Body of pancreas (tissue), 4 donors: ENCODE results near the gene NDRG3. TPM values are rescaled to one million over a fixed set of nuclear protein-coding genes. Genes with fewer than 3 reads are reported as not detected.
A peak's percentile ranks its signal among the peaks of the same experiment; 100 is the strongest.

ENCODE experiments used
- ATAC-seq: fragments of 150-250 bp; one replicate; pipeline ENCODE4 v1.9.1; 2016
- DNase-seq, 4 donors: peaks; one replicate each; pipeline ENCODE4 v3.0.0-alpha.2; 2019
- H3K27ac ChIP-seq, 4 donors: fragments of 200-600 bp; sonication (generic); 1 replicate in 3 of 4; 2 replicates in 1 of 4; pipeline versions ENCODE4 v1.5.1 to v1.6.1; 2016 to 2019; ENCODE audit warnings: mild to moderate bottlenecking in 1 of 4, mixed read lengths in 1 of 4, moderate library complexity in 1 of 4
- H3K27me3 ChIP-seq, 2 donors: fragments of 200-600 bp; sonication (generic); one replicate each; pipeline ENCODE4 v1.6.0; 2016; ENCODE audit warnings: mild to moderate bottlenecking in 1 of 2
- H3K36me3 ChIP-seq, 2 donors: fragments of 200-600 bp; sonication (generic); replicated peaks in 1 of 2; 2 replicates each; pipeline ENCODE4 v1.5.1; 2016; ENCODE audit warnings: low read depth in 2 of 2; ENCODE audit not compliant: insufficient read depth in 1 of 2
- H3K4me1 ChIP-seq: fragments of 200-600 bp; sonication (generic); one replicate; pipeline ENCODE4 v1.6.0; 2016
- H3K4me3 ChIP-seq, 2 donors: fragments of 200-600 bp; sonication (generic); 1 replicate in 1 of 2; 2 replicates in 1 of 2; pipeline ENCODE4 v1.5.1; 2016 to 2019
- H3K9me3 ChIP-seq, 3 donors: fragments of 200-600 bp; sonication (generic); 1 replicate in 2 of 3; 2 replicates in 1 of 3; pipeline ENCODE4 v1.5.1; 2016
- POLR2A ChIP-seq, 3 donors: fragments of 450-650 bp; IDR thresholded peaks; one replicate each; pipeline ENCODE4 v1.6.1; 2016; ENCODE audit warnings: antibody characterized with exemption in 3 of 3, mild to moderate bottlenecking in 2 of 3
- WGBS, 2 donors: methylation state at CpG; one replicate each; pipeline ENCODE4 v1.1.5; 2017; 5-methylcytosine and 5-hydroxymethylcytosine counted together
- intact Hi-C: fragments of 100-400 bp; cut with DNase I; formaldehyde crosslinking; loops from one replicate; pipeline ENCODE4 v1.15.1; 2023
- total RNA-seq, 2 donors: library from RNA; depleted of rRNA; stranded (reverse); fragments of >200 nt; gene quantifications; one replicate each; pipeline ENCODE4 v1.1.0, GENCODE V29; 2016
- TF ChIP-seq, protein P1 (sequence below), 7 experiments: fragments of 450-650 bp in 4 of 7; fragments of 200-600 bp in 3 of 7; sonication (generic) in 3 of 7; IDR thresholded peaks; one replicate each; pipeline ENCODE4 v1.5.1; 2016 to 2019; ENCODE audit warnings: antibody characterized with exemption in 7 of 7

The NDRG3 gene
- total RNA-seq, 2 donors from 2014 or later = 9.2 to 11.9 TPM

DNA sequence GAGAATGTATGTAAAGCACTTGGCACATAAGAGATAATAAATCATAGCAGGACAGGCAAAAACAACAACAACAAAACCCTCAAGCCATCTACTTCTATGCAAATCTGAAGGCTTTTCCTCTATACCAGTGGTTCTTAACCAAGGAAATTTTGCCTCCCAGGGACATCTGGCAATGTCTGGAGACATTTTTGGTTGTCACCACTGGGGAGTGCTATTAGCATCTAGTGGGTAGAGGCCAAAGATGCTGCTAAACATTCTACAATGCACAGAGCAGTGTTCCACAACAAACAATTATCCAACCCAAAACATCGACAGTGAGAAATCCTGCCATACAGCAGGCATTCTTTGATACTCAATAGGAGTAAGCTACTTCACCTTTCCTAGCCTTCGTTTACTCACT, 28.2 kb downstream of the NDRG3 start:
- DNase-seq = peak in 1 of 4 donors; percentile 5

DNA sequence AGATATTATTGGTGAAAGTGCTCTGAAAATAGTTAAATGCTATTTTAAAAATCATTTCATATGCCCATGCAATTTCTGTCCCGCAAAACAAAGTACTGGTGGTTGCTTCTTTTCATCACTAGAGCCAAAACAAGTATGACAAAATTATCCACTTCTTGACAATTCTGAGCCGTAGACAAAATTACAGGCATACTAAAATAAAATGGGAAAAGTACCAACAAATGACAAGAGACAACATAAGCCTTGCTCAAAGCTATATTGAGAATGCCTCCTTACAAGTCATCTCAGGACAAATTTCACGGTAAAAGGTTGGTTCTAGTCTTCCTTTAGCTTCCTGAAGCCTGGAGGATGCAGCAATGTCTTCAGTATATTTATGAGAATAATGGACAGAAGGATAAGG, 28.9 kb downstream of the NDRG3 start:
- 83 to 85% methylated on average over 3 of the region's 3 CpGs for WGBS, 2 donors

More for the DNA sequence above, 28.2 kb downstream of the NDRG3 start:
- no peaks in the 10 kb centered on the region for H3K4me1 ChIP-seq
- H3K36me3 ChIP-seq = no peaks in the 10 kb centered on the region
- H3K4me3 ChIP-seq = no peak overlapping the region
- 79 to 91% methylated on average over 2 of the region's 2 CpGs for WGBS, 2 donors
- no peak overlapping the region for H3K27ac ChIP-seq
- TF ChIP-seq, protein P1, sequence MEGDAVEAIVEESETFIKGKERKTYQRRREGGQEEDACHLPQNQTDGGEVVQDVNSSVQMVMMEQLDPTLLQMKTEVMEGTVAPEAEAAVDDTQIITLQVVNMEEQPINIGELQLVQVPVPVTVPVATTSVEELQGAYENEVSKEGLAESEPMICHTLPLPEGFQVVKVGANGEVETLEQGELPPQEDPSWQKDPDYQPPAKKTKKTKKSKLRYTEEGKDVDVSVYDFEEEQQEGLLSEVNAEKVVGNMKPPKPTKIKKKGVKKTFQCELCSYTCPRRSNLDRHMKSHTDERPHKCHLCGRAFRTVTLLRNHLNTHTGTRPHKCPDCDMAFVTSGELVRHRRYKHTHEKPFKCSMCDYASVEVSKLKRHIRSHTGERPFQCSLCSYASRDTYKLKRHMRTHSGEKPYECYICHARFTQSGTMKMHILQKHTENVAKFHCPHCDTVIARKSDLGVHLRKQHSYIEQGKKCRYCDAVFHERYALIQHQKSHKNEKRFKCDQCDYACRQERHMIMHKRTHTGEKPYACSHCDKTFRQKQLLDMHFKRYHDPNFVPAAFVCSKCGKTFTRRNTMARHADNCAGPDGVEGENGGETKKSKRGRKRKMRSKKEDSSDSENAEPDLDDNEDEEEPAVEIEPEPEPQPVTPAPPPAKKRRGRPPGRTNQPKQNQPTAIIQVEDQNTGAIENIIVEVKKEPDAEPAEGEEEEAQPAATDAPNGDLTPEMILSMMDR (IDR thresholded peaks at IDR 0.05) = peak in 3 of 7 experiments; percentile 17 to 36 (median 24)
- TF ChIP-seq POLR2A (IDR thresholded peaks at IDR 0.05) = no peak
- ATAC-seq = no peak
- intact Hi-C loops = no loop called here
- H3K27me3 ChIP-seq = no peaks in the 10 kb centered on the region
- no peaks in the 10 kb centered on the region for H3K9me3 ChIP-seq

DNA sequence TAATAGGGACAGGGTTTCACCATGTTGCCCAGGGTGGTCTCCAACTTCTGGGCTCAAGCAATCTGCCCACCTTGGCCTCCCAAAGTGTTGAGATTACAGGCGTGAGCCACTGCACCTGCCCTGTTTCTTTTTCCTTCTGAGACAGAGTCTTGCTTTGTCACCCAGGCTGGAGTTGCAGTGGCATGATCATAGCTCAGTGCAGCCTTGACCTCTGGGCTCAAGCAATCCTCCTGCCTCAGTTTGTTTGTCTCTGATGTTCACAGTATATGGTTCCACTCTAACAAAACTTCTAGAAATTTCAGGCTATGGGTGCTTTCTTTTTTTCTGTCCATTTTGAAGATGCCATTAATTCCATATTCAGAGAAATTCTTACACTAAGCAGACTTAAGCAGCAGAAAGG, 33.1 kb downstream of the NDRG3 start:
- Histone ChIP-seq H3K36me3 (no peaks in the 10 kb centered on the region), H3K4me1 (no peaks in the 10 kb centered on the region), H3K4me3 (no peak overlapping the region), H3K27me3 (no peaks in the 10 kb centered on the region), H3K27ac (no peak overlapping the region), H3K9me3 (no peaks in the 10 kb centered on the region)
- ATAC-seq = no peak
- 78 to 100% methylated on average over 1 of the region's 1 CpG for WGBS, 2 donors
- DNase-seq = no peak
- intact Hi-C loops = no loop called here
- TF ChIP-seq POLR2A (IDR thresholded peaks at IDR 0.05) = no peak
- TF ChIP-seq, protein P1 (IDR thresholded peaks at IDR 0.05) = no peak

More for the DNA sequence above, 28.9 kb downstream of the NDRG3 start:
- Histone ChIP-seq H3K9me3 (no peaks in the 10 kb centered on the region), H3K36me3 (no peaks in the 10 kb centered on the region), H3K27me3 (no peaks in the 10 kb centered on the region), H3K4me1 (no peaks in the 10 kb centered on the region), H3K4me3 (no peak overlapping the region), H3K27ac (no peak overlapping the region)
- TF ChIP-seq, protein P1 (IDR thresholded peaks at IDR 0.05) = no peak
- no peak for TF ChIP-seq POLR2A (IDR thresholded peaks at IDR 0.05)
- ATAC-seq (no peak), DNase-seq (no peak)
- intact Hi-C loops = no loop called here

DNA sequence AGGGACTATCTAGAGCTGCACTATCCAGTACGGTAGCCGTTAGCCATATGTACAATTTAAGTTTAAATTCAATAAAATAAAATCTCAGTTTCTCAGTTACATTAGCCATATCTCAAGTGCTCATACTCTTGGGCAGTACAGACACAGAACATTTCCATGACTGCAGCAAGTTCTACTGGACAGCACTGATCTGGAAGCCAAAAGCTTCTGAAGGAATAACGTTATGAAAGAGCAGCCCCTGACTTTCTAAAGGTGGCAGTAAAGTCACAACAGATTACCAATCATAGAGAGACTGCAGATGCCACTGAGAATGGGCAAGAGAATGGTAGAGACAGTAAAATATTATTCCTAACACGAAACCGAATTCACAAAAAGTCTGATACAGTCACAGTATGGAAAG, 36.8 kb downstream of the NDRG3 start:
- WGBS, 2 donors = 79 to 80% methylated on average over 5 of the region's 5 CpGs
- Histone ChIP-seq H3K9me3 (no peaks in the 10 kb centered on the region), H3K27me3 (no peaks in the 10 kb centered on the region), H3K4me3 (no peak overlapping the region), H3K27ac (no peak overlapping the region), H3K4me1 (no peaks in the 10 kb centered on the region), H3K36me3 (no peaks in the 10 kb centered on the region)
- DNase-seq = no peak
- intact Hi-C loops = no loop called here
- no peak for ATAC-seq
- no peak for TF ChIP-seq POLR2A (IDR thresholded peaks at IDR 0.05)
- TF ChIP-seq, protein P1 (IDR thresholded peaks at IDR 0.05) = no peak

DNA sequence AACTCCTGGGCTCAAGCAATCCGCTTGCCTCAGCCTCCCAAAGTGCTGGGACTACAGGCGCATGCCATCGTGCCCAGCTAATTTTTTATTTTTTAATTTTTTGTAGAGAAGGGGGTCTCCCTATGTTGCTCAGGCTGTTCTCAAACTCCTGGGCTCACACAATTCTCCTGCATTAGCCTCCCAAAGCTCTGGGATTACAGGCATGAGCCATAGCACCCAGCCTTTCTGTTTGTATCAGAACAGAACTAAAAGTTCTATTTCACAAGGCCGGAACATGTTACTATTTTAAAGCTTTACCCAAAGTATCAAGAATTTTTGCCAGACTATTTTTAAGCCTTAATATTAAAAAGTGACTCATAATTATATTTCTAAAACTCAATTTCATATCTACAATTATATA, 42.4 kb downstream of the NDRG3 start:
- ATAC-seq = no peak
- Histone ChIP-seq H3K27ac (no peak overlapping the region), H3K4me3 (no peak overlapping the region), H3K36me3 (no peaks in the 10 kb centered on the region), H3K4me1 (no peaks in the 10 kb centered on the region), H3K9me3 (no peaks in the 10 kb centered on the region), H3K27me3 (no peaks in the 10 kb centered on the region)
- no peak for DNase-seq
- TF ChIP-seq POLR2A (IDR thresholded peaks at IDR 0.05) = no peak
- TF ChIP-seq, protein P1 (IDR thresholded peaks at IDR 0.05) = no peak
- WGBS, 2 donors = 95 to 98% methylated on average over 4 of the region's 4 CpGs
- intact Hi-C loops = no loop called here
